ENCODE data around the gene CCDC85C. TPM values are rescaled to one million over a fixed set of nuclear protein-coding genes. Genes with fewer than 3 reads are reported as not detected.

The CCDC85C gene
- total RNA-seq, 2 experiments from 2014 or later = 6.4 to 15.0 TPM

DNA sequence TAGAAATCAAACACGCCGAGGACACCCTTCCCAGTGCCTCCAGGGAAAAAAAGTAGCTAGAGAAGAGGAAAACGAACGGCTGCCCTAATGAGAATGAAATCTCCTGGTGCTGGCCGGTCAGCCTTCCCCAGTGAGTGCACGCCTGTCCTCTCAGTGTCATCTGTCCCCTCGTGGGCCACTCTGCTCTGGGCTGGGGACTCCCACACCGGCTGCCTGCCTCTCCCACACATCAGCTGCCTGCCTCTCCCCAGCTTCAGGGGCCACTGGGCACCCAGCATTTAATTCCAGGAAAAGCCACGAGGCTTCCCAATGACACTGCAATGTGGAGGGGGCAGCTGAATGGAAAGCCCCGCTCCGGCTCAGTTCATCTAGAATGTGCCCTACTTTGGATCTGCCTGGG, 59.0 kb downstream of the CCDC85C start:
- intact Hi-C loops (cut with micrococcal nuclease; ENCODE audit: unreplicated experiment) = no loop called here
- Histone ChIP-seq H3K79me2 (ENCODE audit: insufficient read depth, low read depth, low read length) (no peaks in the 10 kb centered on the region), H4K20me1 (ENCODE audit: insufficient read depth, low read length) (peaks cover 9% of the 10 kb centered on the region), H3K4me2 (ENCODE audit: low read length) (no peak overlapping the region), H3K9me3 (ENCODE audit: low read length) (no peaks in the 10 kb centered on the region), H2AFZ (ENCODE audit: low read length) (no peak overlapping the region), H3K27ac (ENCODE audit: low read depth, low read length, poor library complexity, severe bottlenecking) (no peak overlapping the region), H3K36me3 (ENCODE audit: insufficient read depth, low read length) (no peaks in the 10 kb centered on the region), H3K9me2 (ENCODE audit: insufficient read depth, low read length) (no peaks in the 10 kb centered on the region), H3K4me1 (ENCODE audit: insufficient read depth, low read length, poor library complexity, severe bottlenecking) (no peaks in the 10 kb centered on the region), H3K4me3 (ENCODE audit: low read depth, low read length, poor library complexity, severe bottlenecking) (no peak overlapping the region)
- ChIA-PET POLR2A (no interaction called here), CTCF (ENCODE audit: unreplicated experiment) (interaction anchor here (0.6 kb wide), 1 partner anchor 54 kb away, joined by 3 read pairs; no protein-coding TSS in a partner anchor)
- TF ChIP-seq, protein P1, sequence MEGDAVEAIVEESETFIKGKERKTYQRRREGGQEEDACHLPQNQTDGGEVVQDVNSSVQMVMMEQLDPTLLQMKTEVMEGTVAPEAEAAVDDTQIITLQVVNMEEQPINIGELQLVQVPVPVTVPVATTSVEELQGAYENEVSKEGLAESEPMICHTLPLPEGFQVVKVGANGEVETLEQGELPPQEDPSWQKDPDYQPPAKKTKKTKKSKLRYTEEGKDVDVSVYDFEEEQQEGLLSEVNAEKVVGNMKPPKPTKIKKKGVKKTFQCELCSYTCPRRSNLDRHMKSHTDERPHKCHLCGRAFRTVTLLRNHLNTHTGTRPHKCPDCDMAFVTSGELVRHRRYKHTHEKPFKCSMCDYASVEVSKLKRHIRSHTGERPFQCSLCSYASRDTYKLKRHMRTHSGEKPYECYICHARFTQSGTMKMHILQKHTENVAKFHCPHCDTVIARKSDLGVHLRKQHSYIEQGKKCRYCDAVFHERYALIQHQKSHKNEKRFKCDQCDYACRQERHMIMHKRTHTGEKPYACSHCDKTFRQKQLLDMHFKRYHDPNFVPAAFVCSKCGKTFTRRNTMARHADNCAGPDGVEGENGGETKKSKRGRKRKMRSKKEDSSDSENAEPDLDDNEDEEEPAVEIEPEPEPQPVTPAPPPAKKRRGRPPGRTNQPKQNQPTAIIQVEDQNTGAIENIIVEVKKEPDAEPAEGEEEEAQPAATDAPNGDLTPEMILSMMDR (conservative IDR thresholded peaks at IDR 0.05; ENCODE audit: low read length) = no peak
- TF ChIP-seq EZH2phosphoT487 (IDR thresholded peaks at IDR 0.05; ENCODE audit: borderline replicate concordance, low read depth, low read length) = no peak
- DNase-seq (ENCODE audit: low spot score) = no peak
- no TSS peak for BruUV-seq (replicated peaks)

GRCh38 chr14:99543985-99544384, 60.0 kb downstream of the CCDC85C start:
- H3K27ac ChIP-seq (ENCODE audit: low read depth, low read length, poor library complexity, severe bottlenecking) = no peak overlapping the region
- H4K20me1 ChIP-seq (ENCODE audit: insufficient read depth, low read length) = peaks cover 9% of the 10 kb centered on the region
- no peak for DNase-seq (ENCODE audit: low spot score)
- CTCF ChIA-PET (ENCODE audit: unreplicated experiment) = no interaction called here
- no peak overlapping the region for H3K4me3 ChIP-seq (ENCODE audit: low read depth, low read length, poor library complexity, severe bottlenecking)
- no TSS peak for BruUV-seq (replicated peaks)
- TF ChIP-seq, protein P1 (conservative IDR thresholded peaks at IDR 0.05; ENCODE audit: low read length) = no peak
- no peak for TF ChIP-seq EZH2phosphoT487 (IDR thresholded peaks at IDR 0.05; ENCODE audit: borderline replicate concordance, low read depth, low read length)
- no peaks in the 10 kb centered on the region for H3K9me2 ChIP-seq (ENCODE audit: insufficient read depth, low read length)
- H3K4me2 ChIP-seq (ENCODE audit: low read length) = no peak overlapping the region
- no peak overlapping the region for H2AFZ ChIP-seq (ENCODE audit: low read length)
- no peaks in the 10 kb centered on the region for H3K79me2 ChIP-seq (ENCODE audit: insufficient read depth, low read depth, low read length)
- H3K4me1 ChIP-seq (ENCODE audit: insufficient read depth, low read length, poor library complexity, severe bottlenecking) = no peaks in the 10 kb centered on the region
- intact Hi-C loops (cut with micrococcal nuclease; ENCODE audit: unreplicated experiment) = no loop called here
- POLR2A ChIA-PET = no interaction called here
- no peaks in the 10 kb centered on the region for H3K36me3 ChIP-seq (ENCODE audit: insufficient read depth, low read length)
- H3K9me3 ChIP-seq (ENCODE audit: low read length) = no peaks in the 10 kb centered on the region

DNA sequence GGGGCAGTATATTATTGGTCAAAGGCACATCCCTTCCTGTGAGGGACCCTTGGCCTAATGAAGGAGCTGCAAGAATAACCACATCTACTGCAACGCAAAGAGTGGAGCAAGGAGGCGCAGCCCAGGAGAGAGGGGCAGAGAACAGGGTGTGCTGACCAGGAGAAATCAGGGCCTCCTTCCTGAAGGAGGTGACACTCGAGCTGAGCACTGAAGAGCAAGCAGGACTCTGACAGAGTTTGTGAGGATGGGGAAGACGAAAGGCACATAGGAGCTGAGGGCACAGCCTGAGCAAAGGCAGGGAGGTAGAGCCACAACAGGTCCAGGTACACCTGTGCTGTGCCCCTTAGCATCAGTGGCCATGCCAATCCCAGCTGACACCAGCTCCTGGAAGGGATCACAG, 60.6 kb downstream of the CCDC85C start:
- no TSS peak for BruUV-seq (replicated peaks)
- no peak for DNase-seq (ENCODE audit: low spot score)
- Histone ChIP-seq H3K79me2 (ENCODE audit: insufficient read depth, low read depth, low read length) (no peaks in the 10 kb centered on the region), H3K36me3 (ENCODE audit: insufficient read depth, low read length) (no peaks in the 10 kb centered on the region), H4K20me1 (ENCODE audit: insufficient read depth, low read length) (peaks cover 4% of the 10 kb centered on the region), H3K4me1 (ENCODE audit: insufficient read depth, low read length, poor library complexity, severe bottlenecking) (no peaks in the 10 kb centered on the region), H3K9me3 (ENCODE audit: low read length) (no peaks in the 10 kb centered on the region), H3K4me3 (ENCODE audit: low read depth, low read length, poor library complexity, severe bottlenecking) (no peak overlapping the region), H3K9me2 (ENCODE audit: insufficient read depth, low read length) (no peaks in the 10 kb centered on the region), H3K4me2 (ENCODE audit: low read length) (no peak overlapping the region), H2AFZ (ENCODE audit: low read length) (no peak overlapping the region), H3K27ac (ENCODE audit: low read depth, low read length, poor library complexity, severe bottlenecking) (no peak overlapping the region)
- no peak for TF ChIP-seq EZH2phosphoT487 (IDR thresholded peaks at IDR 0.05; ENCODE audit: borderline replicate concordance, low read depth, low read length)
- TF ChIP-seq, protein P1 (conservative IDR thresholded peaks at IDR 0.05; ENCODE audit: low read length) = no peak
- intact Hi-C loops (cut with micrococcal nuclease; ENCODE audit: unreplicated experiment) = no loop called here
- ChIA-PET CTCF (ENCODE audit: unreplicated experiment) (no interaction called here), POLR2A (no interaction called here)

Measured in OCI-LY7 (cell line).